Fibroblast of lung (primary cell): ENCODE results near the gene MACROD1. TPM values are rescaled to one million over a fixed set of nuclear protein-coding genes. Genes with fewer than 3 reads are reported as not detected.

Experiments used
- DNase-seq, 2 donors: peaks; one replicate each; pipeline versions ENCODE4 v3.0.0 to v3.0.0-alpha.2; 2010; ENCODE audit warnings: low read depth in 2 of 2
- H2AFZ ChIP-seq: 2 replicates; pipeline ENCODE4 v1.5.1; 2012; ENCODE audit warnings: low read length, control low read depth, inconsistent platforms
- H3K27ac ChIP-seq: 2 replicates; pipeline ENCODE4 v1.5.1; 2011; ENCODE audit warnings: low read length, control low read depth; ENCODE audit not compliant: insufficient read depth
- H3K27me3 ChIP-seq: 2 replicates; pipeline ENCODE4 v1.5.1; 2011; ENCODE audit warnings: mild to moderate bottlenecking, low read length; ENCODE audit not compliant: control insufficient read depth, insufficient read depth
- H3K36me3 ChIP-seq: 2 replicates; pipeline ENCODE4 v1.5.1; 2011; ENCODE audit warnings: low read length; ENCODE audit not compliant: control insufficient read depth, insufficient read depth
- H3K4me1 ChIP-seq: 2 replicates; pipeline ENCODE4 v1.5.1; 2011; ENCODE audit warnings: low read length; ENCODE audit not compliant: control insufficient read depth, insufficient read depth; ENCODE audit errors: extremely low read depth
- H3K4me2 ChIP-seq: 2 replicates; pipeline ENCODE4 v1.5.1; 2011; ENCODE audit warnings: low read length, control low read depth; ENCODE audit not compliant: insufficient read depth; ENCODE audit errors: extremely low read depth
- H3K4me3 ChIP-seq, 4 experiments: fragments of 200-600 bp in 1 of 4; sonication (generic) in 1 of 4; replicated peaks in 1 of 4; 2 replicates each; pipeline ENCODE4 v1.5.1; 2011 to 2016; ENCODE audit warnings: low read length in 4 of 4, low read depth in 3 of 4, mild to moderate bottlenecking in 3 of 4, control low read depth in 2 of 4, inconsistent platforms in 1 of 4, mixed read lengths in 1 of 4; ENCODE audit not compliant: insufficient read depth in 1 of 4; ENCODE audit errors: control extremely low read depth in 1 of 4
- H3K79me2 ChIP-seq: 2 replicates; pipeline ENCODE4 v1.5.1; 2012; ENCODE audit warnings: mild to moderate bottlenecking, low read length, inconsistent platforms; ENCODE audit not compliant: control insufficient read depth, insufficient read depth
- H3K9ac ChIP-seq: 2 replicates; pipeline ENCODE4 v1.5.1; 2011; ENCODE audit warnings: mild to moderate bottlenecking, low read length, control low read depth; ENCODE audit not compliant: insufficient read depth
- H3K9me3 ChIP-seq: 2 replicates; pipeline ENCODE4 v1.5.1; 2012; ENCODE audit warnings: low read depth, low read length; ENCODE audit not compliant: control insufficient read depth, insufficient read depth
- H4K20me1 ChIP-seq: 2 replicates; pipeline ENCODE4 v1.5.1; 2011; ENCODE audit warnings: low read length; ENCODE audit not compliant: control insufficient read depth, insufficient read depth; ENCODE audit errors: extremely low read depth
- CTCF ChIP-seq, 2 donors: IDR thresholded peaks in 1 of 2; conservative IDR thresholded peaks in 1 of 2; 1 replicate in 1 of 2; 2 replicates in 1 of 2; pipeline ENCODE4 v1.5.1; 2011 to 2012; ENCODE audit warnings: low read length in 2 of 2, control low read depth in 1 of 2, inconsistent platforms in 1 of 2, low read depth in 1 of 2, mild to moderate bottlenecking in 1 of 2
- EZH2 ChIP-seq: IDR thresholded peaks from 2 replicates; pipeline ENCODE4 v1.5.1; 2012; ENCODE audit warnings: low read length, control low read depth, mild to moderate bottlenecking; ENCODE audit errors: missing control alignments
- polyA plus RNA-seq, 2 donors: library from polyadenylated mRNA; depleted of rRNA in 1 of 2; stranded (reverse) in 1 of 2; unstranded in 1 of 2; fragments of >200 nt; gene quantifications; 2 replicates each; pipeline ENCODE4 v1.2.1, GENCODE V29; 2011 to 2012; ENCODE audit warnings: missing spikeins in 1 of 2
- total RNA-seq: library from RNA; depleted of rRNA; stranded (reverse); fragments of >200 nt; gene quantifications from 2 replicates; pipeline ENCODE4 v1.2.1, GENCODE V29; 2014

The MACROD1 gene
- total and polyA plus RNA-seq, 2 donors (not counting 1 experiment from before 2014, with no cell fraction given), result 8.8 to 24.8 TPM

- DNase-seq, result no peak
- no peak overlapping the region for H3K27ac ChIP-seq
- TF ChIP-seq EZH2 (no peak), CTCF (conservative IDR thresholded peaks at IDR 0.05 in 1 of 2, IDR thresholded peaks at IDR 0.05 in 1 of 2; ENCODE audit: low read depth in 1 of 2, low read length in 2 of 2) (no peak)
- no peaks in the 10 kb centered on the region for H3K36me3 ChIP-seq
- no peaks in the 10 kb centered on the region for H4K20me1 ChIP-seq
- no peak overlapping the region for H3K9ac ChIP-seq
- H2AFZ ChIP-seq, result no peak overlapping the region
- no peak overlapping the region for H3K4me2 ChIP-seq
- H3K27me3 ChIP-seq, result no peaks in the 10 kb centered on the region
- no peaks in the 10 kb centered on the region for H3K4me1 ChIP-seq
- no peak overlapping the region for H3K4me3 ChIP-seq
- no peaks in the 10 kb centered on the region for H3K79me2 ChIP-seq
- H3K9me3 ChIP-seq, result no peaks in the 10 kb centered on the region
Observed at GRCh38 chr11:64026575-64027205, 139.2 kb downstream of the MACROD1 start.

GRCh38 chr11:64025205-64025604, 140.7 kb downstream of the MACROD1 start:
- no peak overlapping the region for H2AFZ ChIP-seq
- no peaks in the 10 kb centered on the region for H3K9me3 ChIP-seq
- DNase-seq, result no peak
- H3K36me3 ChIP-seq, result no peaks in the 10 kb centered on the region
- no peaks in the 10 kb centered on the region for H4K20me1 ChIP-seq
- no peaks in the 10 kb centered on the region for H3K4me1 ChIP-seq
- no peak overlapping the region for H3K4me3 ChIP-seq
- no peak overlapping the region for H3K9ac ChIP-seq
- TF ChIP-seq CTCF (conservative IDR thresholded peaks at IDR 0.05 in 1 of 2, IDR thresholded peaks at IDR 0.05 in 1 of 2; ENCODE audit: low read depth in 1 of 2, low read length in 2 of 2), result no peak
- TF ChIP-seq EZH2, result no peak
- no peaks in the 10 kb centered on the region for H3K79me2 ChIP-seq
- H3K4me2 ChIP-seq, result no peak overlapping the region
- H3K27ac ChIP-seq, result no peak overlapping the region
- H3K27me3 ChIP-seq, result no peaks in the 10 kb centered on the region

- TF ChIP-seq CTCF (conservative IDR thresholded peaks at IDR 0.05 in 1 of 2, IDR thresholded peaks at IDR 0.05 in 1 of 2; ENCODE audit: low read depth in 1 of 2, low read length in 2 of 2), result no peak
- Histone ChIP-seq H4K20me1 (peaks cover 3% of the 10 kb centered on the region), H3K4me2 (no peak overlapping the region), H3K9ac (no peak overlapping the region), H3K79me2 (no peaks in the 10 kb centered on the region), H3K36me3 (no peaks in the 10 kb centered on the region), H2AFZ (no peak overlapping the region), H3K27ac (no peak overlapping the region), H3K4me1 (no peaks in the 10 kb centered on the region), H3K4me3 (no peak overlapping the region), H3K27me3 (no peaks in the 10 kb centered on the region), H3K9me3 (no peaks in the 10 kb centered on the region)
- no peak for DNase-seq
Observed at GRCh38 chr11:64023712-64024710, 141.9 kb downstream of the MACROD1 start.
